Nephron (organoid): ENCODE measurements around the gene OR52J3.

Source experiments
- H3K27ac Mint-ChIP-seq, 3 experiments: 2 replicates each; pipeline ENCODE4 v1.8.0; 2020; ENCODE audit warnings: mixed read lengths in 3 of 3, mild to moderate bottlenecking in 2 of 3, moderate library complexity in 1 of 3
- H3K27me3 Mint-ChIP-seq: 2 replicates; pipeline ENCODE4 v1.8.0; 2021; ENCODE audit warnings: low read depth, mild to moderate bottlenecking, moderate library complexity, mixed read lengths
- H3K36me3 Mint-ChIP-seq: 2 replicates; pipeline ENCODE4 v1.8.0; 2020; ENCODE audit warnings: low read depth, mixed read lengths
- H3K4me1 Mint-ChIP-seq: 2 replicates; pipeline ENCODE4 v1.8.0; 2020; ENCODE audit warnings: mixed read lengths
- H3K4me3 Mint-ChIP-seq, 3 experiments: 2 replicates each; pipeline ENCODE4 v1.8.0; 2020; ENCODE audit warnings: mild to moderate bottlenecking in 3 of 3, mixed read lengths in 3 of 3, moderate library complexity in 2 of 3
- H3K9me3 Mint-ChIP-seq: 2 replicates; pipeline ENCODE4 v1.8.0; 2020; ENCODE audit warnings: mixed read lengths
- CTCF ChIP-seq, 3 experiments: fragments of 200-600 bp; sonication (generic); IDR thresholded peaks; one replicate each; pipeline ENCODE4 v1.5.0; 2021; ENCODE audit warnings: antibody characterized with exemption in 3 of 3; ENCODE audit not compliant: unreplicated experiment in 3 of 3

Gene OR52J3

GRCh38 chr11:5081405-5081804 is 35.1 kb downstream of the OR52J3 start:
- Mint-ChIP-seq H3K4me3 (no peak overlapping the region), H3K27me3 (no peaks in the 10 kb centered on the region), H3K4me1 (no peaks in the 10 kb centered on the region), H3K27ac (no peak overlapping the region), H3K9me3 (no peaks in the 10 kb centered on the region), H3K36me3 (no peaks in the 10 kb centered on the region)
- TF ChIP-seq CTCF (IDR thresholded peaks at IDR 0.05; ENCODE audit: unreplicated experiment in 3 of 3) = no peak

- no peak for TF ChIP-seq CTCF (IDR thresholded peaks at IDR 0.05; ENCODE audit: unreplicated experiment in 3 of 3)
- H3K4me1 Mint-ChIP-seq = no peaks in the 10 kb centered on the region
- H3K27me3 Mint-ChIP-seq = no peaks in the 10 kb centered on the region
- no peaks in the 10 kb centered on the region for H3K9me3 Mint-ChIP-seq
- no peaks in the 10 kb centered on the region for H3K36me3 Mint-ChIP-seq
- H3K27ac Mint-ChIP-seq = no peak overlapping the region
- H3K4me3 Mint-ChIP-seq = no peak overlapping the region
These were observed 37.3 kb downstream of the OR52J3 start for GRCh38 chr11:5083602-5084001.

- no peak for TF ChIP-seq CTCF (IDR thresholded peaks at IDR 0.05; ENCODE audit: unreplicated experiment in 3 of 3)
- no peaks in the 10 kb centered on the region for H3K9me3 Mint-ChIP-seq
- no peaks in the 10 kb centered on the region for H3K36me3 Mint-ChIP-seq
- no peaks in the 10 kb centered on the region for H3K27me3 Mint-ChIP-seq
- H3K4me1 Mint-ChIP-seq = no peaks in the 10 kb centered on the region
- H3K4me3 Mint-ChIP-seq = no peak overlapping the region
- H3K27ac Mint-ChIP-seq = no peak overlapping the region
These were observed 42.2 kb downstream of the OR52J3 start for GRCh38 chr11:5088556-5088955.

GRCh38 chr11:5090668-5091067 is 44.3 kb downstream of the OR52J3 start:
- TF ChIP-seq CTCF (IDR thresholded peaks at IDR 0.05; ENCODE audit: unreplicated experiment in 3 of 3) = no peak
- H3K4me1 Mint-ChIP-seq = no peaks in the 10 kb centered on the region
- no peak overlapping the region for H3K4me3 Mint-ChIP-seq
- H3K27ac Mint-ChIP-seq = no peak overlapping the region
- no peaks in the 10 kb centered on the region for H3K9me3 Mint-ChIP-seq
- H3K27me3 Mint-ChIP-seq = no peaks in the 10 kb centered on the region
- H3K36me3 Mint-ChIP-seq = no peaks in the 10 kb centered on the region

- H3K4me1 Mint-ChIP-seq = no peaks in the 10 kb centered on the region
- no peaks in the 10 kb centered on the region for H3K27me3 Mint-ChIP-seq
- no peak overlapping the region for H3K27ac Mint-ChIP-seq
- no peaks in the 10 kb centered on the region for H3K9me3 Mint-ChIP-seq
- H3K36me3 Mint-ChIP-seq = no peaks in the 10 kb centered on the region
- H3K4me3 Mint-ChIP-seq = no peak overlapping the region
- TF ChIP-seq CTCF (IDR thresholded peaks at IDR 0.05; ENCODE audit: unreplicated experiment in 3 of 3) = no peak
These were observed 46.7 kb downstream of the OR52J3 start for GRCh38 chr11:5092821-5093585.

GRCh38 chr11:5096011-5096410 is 49.7 kb downstream of the OR52J3 start:
- no peaks in the 10 kb centered on the region for H3K36me3 Mint-ChIP-seq
- TF ChIP-seq CTCF (IDR thresholded peaks at IDR 0.05; ENCODE audit: unreplicated experiment in 3 of 3) = no peak
- no peaks in the 10 kb centered on the region for H3K9me3 Mint-ChIP-seq
- no peak overlapping the region for H3K4me3 Mint-ChIP-seq
- H3K27me3 Mint-ChIP-seq = no peaks in the 10 kb centered on the region
- H3K4me1 Mint-ChIP-seq = no peaks in the 10 kb centered on the region
- no peak overlapping the region for H3K27ac Mint-ChIP-seq
